ENCODE measurements around the gene LIN52.

The LIN52 gene

GRCh38 chr14:74142523-74142922, 57.8 kb downstream of the LIN52 start:
- no peak for DNase-seq (ENCODE audit: low spot score)
- no peak for TF ChIP-seq CTCF (conservative IDR thresholded peaks at IDR 0.05; ENCODE audit: low read depth)
- ChIA-PET CTCF (interaction anchor here (0.6 kb wide), 1 partner anchor 128 kb away, joined by 3 read pairs; no protein-coding TSS in a partner anchor), POLR2A (ENCODE audit: low non-redundant PET) (no interaction called here)
- H3K27ac ChIP-seq = no peak overlapping the region

GRCh38 chr14:74144789-74145188, 60.0 kb downstream of the LIN52 start:
- ChIA-PET POLR2A (ENCODE audit: low non-redundant PET) (no interaction called here), CTCF (no interaction called here)
- H3K27ac ChIP-seq = no peak overlapping the region
- TF ChIP-seq CTCF (conservative IDR thresholded peaks at IDR 0.05; ENCODE audit: low read depth) = no peak
- DNase-seq (ENCODE audit: low spot score) = no peak

DNA sequence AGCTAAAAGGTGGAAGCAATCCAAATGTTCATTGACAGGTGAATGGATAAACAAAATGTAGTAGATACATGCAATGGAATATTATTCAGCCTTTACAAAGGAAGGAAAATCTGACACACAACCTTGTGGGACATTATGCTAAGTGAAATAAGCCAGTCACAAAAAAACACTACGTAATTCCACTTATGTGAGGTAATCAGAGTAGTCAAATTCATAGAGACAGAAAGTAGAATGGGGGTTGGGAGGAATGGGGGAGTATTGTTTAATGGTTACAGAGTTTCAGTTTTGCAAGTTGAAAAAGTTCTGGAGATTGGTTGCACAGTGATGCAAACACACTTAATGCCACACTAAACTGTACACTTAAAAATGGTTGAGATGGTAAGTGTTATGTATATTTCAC, 62.8 kb downstream of the LIN52 start:
- CTCF ChIA-PET = no interaction called here
- POLR2A ChIA-PET (ENCODE audit: low non-redundant PET) = no interaction called here

GRCh38 chr14:74148705-74149104, 63.9 kb downstream of the LIN52 start:
- H3K27ac ChIP-seq = no peak overlapping the region
- no peak for TF ChIP-seq CTCF (conservative IDR thresholded peaks at IDR 0.05; ENCODE audit: low read depth)
- ChIA-PET POLR2A (ENCODE audit: low non-redundant PET) (no interaction called here), CTCF (no interaction called here)
- no peak for DNase-seq (ENCODE audit: low spot score)

More for the DNA sequence above, 62.8 kb downstream of the LIN52 start:
- H3K27ac ChIP-seq = no peak overlapping the region
- no peak for DNase-seq (ENCODE audit: low spot score)
- TF ChIP-seq CTCF (conservative IDR thresholded peaks at IDR 0.05; ENCODE audit: low read depth) = no peak

DNA sequence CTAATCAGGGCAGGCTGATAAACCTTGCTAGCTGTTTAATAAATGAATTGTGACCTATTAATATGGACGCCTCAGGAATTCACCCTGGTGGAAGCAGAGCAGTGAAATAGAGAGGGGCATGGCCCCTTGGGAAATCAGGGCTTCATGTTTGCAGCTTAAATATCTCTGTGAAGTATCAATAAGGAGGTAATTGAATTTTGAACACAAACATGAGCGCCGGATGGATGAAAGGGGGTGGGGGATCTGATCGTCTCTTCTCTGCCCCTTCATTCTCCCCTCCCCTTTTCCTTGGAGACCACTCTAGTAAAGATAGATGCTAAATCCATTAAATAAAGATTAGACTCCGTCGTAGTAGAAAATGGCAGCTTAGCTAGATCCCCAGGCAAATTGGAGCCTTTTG, 70.5 kb downstream of the LIN52 start:
- no peak for DNase-seq (ENCODE audit: low spot score)

GRCh38 chr14:74155749-74156148, 71.0 kb downstream of the LIN52 start:
- ChIA-PET POLR2A (ENCODE audit: low non-redundant PET) (no interaction called here), CTCF (no interaction called here)
- no peak for DNase-seq (ENCODE audit: low spot score)
- H3K27ac ChIP-seq = no peak overlapping the region
- TF ChIP-seq CTCF (conservative IDR thresholded peaks at IDR 0.05; ENCODE audit: low read depth) = no peak

More for the DNA sequence above, 70.5 kb downstream of the LIN52 start:
- POLR2A ChIA-PET (ENCODE audit: low non-redundant PET) = no interaction called here
- no peak overlapping the region for H3K27ac ChIP-seq
- no peak for TF ChIP-seq CTCF (conservative IDR thresholded peaks at IDR 0.05; ENCODE audit: low read depth)
- CTCF ChIA-PET = no interaction called here

- POLR2A ChIA-PET (ENCODE audit: low non-redundant PET) = no interaction called here
- no peak for DNase-seq (ENCODE audit: low spot score)
- no peak overlapping the region for H3K27ac ChIP-seq
- CTCF ChIA-PET = no interaction called here
- TF ChIP-seq CTCF (conservative IDR thresholded peaks at IDR 0.05; ENCODE audit: low read depth) = no peak
Measured at GRCh38 chr14:74160763-74161162, 76.0 kb downstream of the LIN52 start.

Data from RWPE1 (cell line).